ENCODE results near the gene TNS1.

DNA sequence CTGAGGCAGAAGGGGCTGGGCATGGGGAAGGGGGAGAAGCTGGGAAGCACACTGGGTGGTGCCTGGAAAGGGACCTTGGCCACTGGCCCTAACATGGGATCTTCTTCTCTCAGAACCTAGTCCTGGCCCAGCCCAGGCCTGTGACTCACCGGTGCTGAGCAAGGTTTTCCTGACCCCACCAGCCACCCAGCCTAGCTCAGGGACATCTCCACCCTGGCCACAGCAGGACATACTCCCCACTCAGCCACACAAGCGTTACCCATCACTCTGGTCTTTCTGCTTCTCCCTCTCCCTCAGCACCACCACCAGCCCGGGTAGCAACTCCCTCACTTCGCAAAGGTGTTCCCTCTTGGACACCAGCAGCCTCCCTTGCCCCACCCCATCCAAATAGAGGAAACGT is 22.8 kb downstream of the TNS1 start:
- no peak for TF ChIP-seq POLR2AphosphoS5 (IDR thresholded peaks at IDR 0.05; ENCODE audit: borderline replicate concordance, low read depth, low read length)
- TF ChIP-seq EZH2 (IDR thresholded peaks at IDR 0.05), result no peak

Measured in SK-N-MC (cell line).